ENCODE data around the gene PTGES2. TPM values are rescaled to one million over a fixed set of nuclear protein-coding genes. Genes with fewer than 3 reads are reported as not detected.
A peak's percentile ranks its signal among the peaks of the same experiment; 100 is the strongest.
"Not testable (repeated sequence)": the region's sequence is repeated elsewhere in the genome, so short reads cannot be mapped to it uniquely, and the experiment has no call there.

Gene PTGES2
- total RNA-seq, 2 experiments from 2014 or later, result 43.4 to 43.6 TPM

DNA sequence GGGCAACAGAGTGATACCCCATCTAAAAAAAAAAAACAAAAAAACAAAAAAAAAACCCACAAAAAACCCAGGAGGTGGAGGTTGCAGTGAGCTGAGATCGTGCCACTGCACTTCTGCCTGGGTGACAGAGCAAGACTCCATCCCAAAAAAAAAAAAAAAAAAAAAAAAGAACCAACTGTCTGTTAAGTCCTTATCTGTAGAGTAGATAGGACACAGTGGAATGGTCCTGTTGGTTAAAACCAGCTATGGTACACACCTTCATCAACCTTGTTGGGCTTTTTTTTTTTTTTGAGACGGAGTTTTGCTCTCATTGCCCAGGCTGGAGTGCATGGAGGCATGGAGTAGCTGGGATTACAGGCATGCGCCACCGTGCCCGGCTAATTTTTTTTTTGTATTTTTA lies 47.3 kb downstream of the PTGES2 start:
- no peaks in the 10 kb centered on the region for H3K9me3 Mint-ChIP-seq
- POLR2A ChIA-PET, result interaction anchor here (1.1 kb wide), 1 partner anchor 11 kb away, joined by 3 read pairs; no protein-coding TSS in a partner anchor
- H3K36me3 Mint-ChIP-seq, result peaks cover 17% of the 10 kb centered on the region
- H3K27me3 Mint-ChIP-seq, result no peaks in the 10 kb centered on the region
- no peak for DNase-seq
- no peak overlapping the region for H3K27ac Mint-ChIP-seq
- peaks cover 51% of the 10 kb centered on the region for H3K4me1 Mint-ChIP-seq (ENCODE audit: low read depth)
- intact Hi-C loops (cut with micrococcal nuclease), result no loop called here
- H3K4me3 Mint-ChIP-seq, result no peak overlapping the region
- CTCF ChIA-PET, result interaction anchor here (1.4 kb wide), 1 partner anchor 12 kb away, joined by 5 read pairs; the partner anchor contains the start of genes NAIF1 and SLC25A25

DNA sequence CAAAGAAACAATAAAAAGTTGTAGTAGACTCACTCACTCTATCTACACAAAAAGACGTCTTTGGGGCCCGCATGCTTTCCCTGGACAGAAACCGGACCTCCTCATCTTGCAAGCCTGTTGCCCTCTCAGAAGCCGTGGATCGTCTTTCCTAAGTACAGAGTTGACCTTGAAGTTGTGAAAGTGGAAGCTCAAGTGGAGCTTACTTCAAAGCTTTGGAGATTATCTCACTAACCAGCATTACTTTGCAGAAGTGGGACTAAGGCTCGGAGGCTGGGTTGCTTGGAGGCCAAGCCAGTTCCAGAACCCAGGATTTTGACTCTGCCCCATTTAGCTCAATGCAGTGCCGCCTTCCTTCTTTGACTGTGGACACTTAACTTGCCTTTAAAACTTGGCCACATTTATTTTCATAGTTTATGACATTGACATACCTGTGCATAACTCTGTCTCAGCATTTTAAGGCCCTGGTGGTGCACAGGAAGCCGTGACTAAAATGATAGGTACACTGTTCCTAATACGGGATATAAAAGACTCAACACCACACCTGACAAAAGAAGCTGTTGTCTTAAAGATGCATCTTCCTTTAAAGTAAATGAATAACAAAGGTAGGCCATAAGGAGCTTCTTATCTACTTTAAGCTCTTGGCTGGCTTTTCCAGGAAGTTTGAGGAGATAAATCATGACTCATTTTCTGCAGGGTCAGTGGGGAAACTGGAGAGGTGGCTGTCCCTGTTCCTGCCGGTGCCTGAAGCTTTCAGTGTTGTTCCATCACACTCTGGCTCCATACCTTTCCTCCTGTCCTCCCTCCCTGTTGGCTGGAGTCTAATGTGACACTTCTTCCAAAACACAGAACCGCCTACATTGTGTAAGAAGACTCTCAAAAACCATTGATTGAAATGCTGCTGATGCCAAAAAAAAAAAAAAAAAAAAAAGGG lies 48.8 kb downstream of the PTGES2 start:
- ChIA-PET POLR2A (interaction anchor here (0.9 to 2.5 kb wide), 2 partner anchors 9 to 12 kb away, joined by 4 to 8 read pairs; partner anchors contain the start of genes NAIF1 and SLC25A25), CTCF (interaction anchor here (0.6 to 3.8 kb wide), 11 partner anchors 9 to 137 kb away, joined by 3 to 13 read pairs (median 4); no protein-coding TSS in a partner anchor)
- H3K27ac Mint-ChIP-seq, result peak overlapping the region; percentile 70
- H3K4me1 Mint-ChIP-seq (ENCODE audit: low read depth), result peaks cover 44% of the 10 kb centered on the region
- H3K9me3 Mint-ChIP-seq, result no peaks in the 10 kb centered on the region
- DNase-seq, result no peak
- H3K4me3 Mint-ChIP-seq, result no peak overlapping the region
- intact Hi-C loops (cut with micrococcal nuclease), result no loop called here
- H3K36me3 Mint-ChIP-seq, result peaks cover 15% of the 10 kb centered on the region
- H3K27me3 Mint-ChIP-seq, result no peaks in the 10 kb centered on the region

DNA sequence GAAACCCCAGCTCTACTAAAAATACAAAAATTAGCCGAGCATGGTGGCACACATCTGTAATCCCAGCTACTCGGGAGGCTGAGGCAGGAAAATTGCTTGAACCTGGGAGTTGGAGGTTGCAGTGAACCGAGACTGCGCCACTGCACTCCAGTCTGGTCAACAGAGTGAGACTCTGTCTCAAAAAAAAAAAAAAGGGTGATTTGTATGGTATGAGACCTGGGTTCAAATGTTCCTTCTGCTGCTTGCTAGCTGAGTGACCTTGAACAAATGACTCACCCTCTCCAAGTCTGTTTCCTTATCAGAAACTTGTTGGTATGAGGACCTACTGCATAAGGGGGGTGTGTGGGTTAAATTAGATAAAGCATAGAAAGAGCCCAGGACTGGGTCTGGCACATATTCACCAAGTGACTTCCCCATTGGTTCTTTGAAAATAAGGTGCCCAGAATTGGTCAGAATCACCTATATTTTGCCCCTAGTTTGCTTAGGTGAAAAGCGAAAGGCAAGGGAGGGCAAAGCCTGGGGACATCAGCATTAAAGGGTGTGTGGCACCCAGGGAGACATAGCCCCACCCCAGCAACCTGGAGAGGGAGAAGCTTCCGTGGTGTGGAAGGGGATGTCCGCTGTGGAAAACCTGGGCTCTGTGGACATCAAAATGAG lies 49.6 kb downstream of the PTGES2 start:
- Mint-ChIP-seq H3K4me3 (no peak overlapping the region), H3K27me3 (no peaks in the 10 kb centered on the region), H3K9me3 (no peaks in the 10 kb centered on the region), H3K27ac (peak overlapping the region; percentile 61), H3K36me3 (peaks cover 16% of the 10 kb centered on the region), H3K4me1 (ENCODE audit: low read depth) (peaks cover 50% of the 10 kb centered on the region)
- no peak for DNase-seq
- ChIA-PET POLR2A (interaction anchor here (0.9 to 2.5 kb wide), 2 partner anchors 9 to 11 kb away, joined by 4 to 8 read pairs; partner anchors contain the start of genes NAIF1 and SLC25A25), CTCF (interaction anchor here (0.6 to 3.8 kb wide), 9 partner anchors 10 to 136 kb away, joined by 3 to 13 read pairs (median 6); no protein-coding TSS in a partner anchor)
- intact Hi-C loops (cut with micrococcal nuclease), result no loop called here

DNA sequence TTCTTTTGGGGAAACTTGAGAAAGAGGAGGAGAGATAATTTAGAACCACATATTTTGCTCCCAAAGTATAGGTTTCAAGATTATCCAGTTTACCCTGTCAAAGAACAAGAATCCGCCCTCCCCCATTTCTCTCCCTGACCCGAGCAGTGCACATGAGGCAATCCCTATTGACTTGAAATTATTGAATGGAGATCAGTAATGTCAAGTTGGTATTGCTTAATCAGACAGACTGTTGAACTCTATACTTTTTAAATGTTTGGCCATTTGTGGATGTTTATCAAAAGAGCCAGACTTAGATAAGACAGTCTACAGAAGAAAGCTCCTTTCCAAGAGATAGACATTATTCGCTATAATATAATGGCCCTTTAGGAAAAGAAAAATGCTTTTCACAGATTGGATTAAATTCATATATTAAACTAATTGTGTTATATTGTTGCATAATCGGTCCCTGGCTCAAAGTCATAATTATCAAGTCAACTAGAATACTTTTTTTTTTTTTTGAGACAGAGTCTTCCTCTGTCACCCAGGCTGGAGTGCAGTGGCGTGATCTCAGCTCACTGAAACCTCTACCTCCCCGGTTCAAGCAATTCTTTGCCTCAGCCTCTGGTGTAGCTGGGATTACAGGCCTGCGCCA lies 54.2 kb downstream of the PTGES2 start:
- Mint-ChIP-seq H3K4me1 (ENCODE audit: low read depth) (peaks cover 46% of the 10 kb centered on the region), H3K27me3 (no peaks in the 10 kb centered on the region), H3K4me3 (no peak overlapping the region), H3K27ac (peak overlapping the region; percentile 94), H3K9me3 (no peaks in the 10 kb centered on the region), H3K36me3 (peaks cover 16% of the 10 kb centered on the region)
- CTCF ChIA-PET, result interaction anchor here (0.6 to 3.7 kb wide), 6 partner anchors 11 to 593 kb away, joined by 3 to 15 read pairs (median 8); no protein-coding TSS in a partner anchor
- intact Hi-C loops (cut with micrococcal nuclease), result no loop called here
- DNase-seq, result no peak
- POLR2A ChIA-PET, result interaction anchor here (0.7 to 1.2 kb wide), 3 partner anchors 15 to 47 kb away, joined by 3 to 5 read pairs (median 3); no protein-coding TSS in a partner anchor

- H3K9me3 Mint-ChIP-seq, result no peaks in the 10 kb centered on the region
- peaks cover 11% of the 10 kb centered on the region for H3K36me3 Mint-ChIP-seq
- CTCF ChIA-PET, result interaction anchor here (0.7 to 3.7 kb wide), 8 partner anchors 9 to 601 kb away, joined by 3 to 15 read pairs (median 5); no protein-coding TSS in a partner anchor
- no peaks in the 10 kb centered on the region for H3K27me3 Mint-ChIP-seq
- intact Hi-C loops (cut with micrococcal nuclease), result loop anchor here (1.0 kb wide), 1 partner anchor 22 kb away; no protein-coding TSS in a partner anchor
- peak overlapping the region; percentile 70 for H3K4me3 Mint-ChIP-seq
- POLR2A ChIA-PET, result interaction anchor here (0.8 kb wide), 1 partner anchor 21 kb away, joined by 3 read pairs; no protein-coding TSS in a partner anchor
- peak overlapping the region; percentile 94 for H3K27ac Mint-ChIP-seq
- H3K4me1 Mint-ChIP-seq (ENCODE audit: low read depth), result peaks cover 37% of the 10 kb centered on the region
- peak; percentile 76 for DNase-seq
Observed at GRCh38 chr9:128072144-128073021, 55.1 kb downstream of the PTGES2 start.

DNA sequence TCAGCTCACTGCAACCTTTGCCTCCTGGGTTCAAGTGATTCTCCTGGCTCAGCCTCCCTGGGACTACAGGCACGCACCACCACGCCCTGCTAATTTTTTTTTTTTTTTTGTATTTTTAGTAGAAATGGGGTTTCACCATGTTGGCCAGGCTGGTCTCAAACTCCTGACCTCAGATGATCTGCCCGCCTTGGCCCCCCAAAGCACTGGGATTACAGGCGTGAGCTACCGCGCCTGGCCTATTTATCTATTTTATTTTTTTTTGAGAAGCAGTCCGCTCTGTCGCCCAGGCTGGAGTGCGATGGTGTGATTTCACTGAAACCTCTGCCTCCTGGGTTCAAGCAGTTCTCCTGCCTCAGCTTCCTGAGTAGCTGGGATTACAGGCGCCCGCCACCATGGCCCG lies 56.1 kb downstream of the PTGES2 start:
- Mint-ChIP-seq H3K36me3 (peaks cover 11% of the 10 kb centered on the region), H3K4me3 (peak overlapping the region; percentile 70), H3K27ac (peak overlapping the region; percentile 94), H3K4me1 (ENCODE audit: low read depth) (peaks cover 31% of the 10 kb centered on the region)
- POLR2A ChIA-PET; H3K9me3 Mint-ChIP-seq; intact Hi-C loops (cut with micrococcal nuclease); DNase-seq; H3K27me3 Mint-ChIP-seq: not testable (repeated sequence)
- CTCF ChIA-PET, result interaction anchor here (1.8 to 3.7 kb wide), 4 partner anchors 10 to 128 kb away, joined by 5 to 15 read pairs (median 12); no protein-coding TSS in a partner anchor

DNA sequence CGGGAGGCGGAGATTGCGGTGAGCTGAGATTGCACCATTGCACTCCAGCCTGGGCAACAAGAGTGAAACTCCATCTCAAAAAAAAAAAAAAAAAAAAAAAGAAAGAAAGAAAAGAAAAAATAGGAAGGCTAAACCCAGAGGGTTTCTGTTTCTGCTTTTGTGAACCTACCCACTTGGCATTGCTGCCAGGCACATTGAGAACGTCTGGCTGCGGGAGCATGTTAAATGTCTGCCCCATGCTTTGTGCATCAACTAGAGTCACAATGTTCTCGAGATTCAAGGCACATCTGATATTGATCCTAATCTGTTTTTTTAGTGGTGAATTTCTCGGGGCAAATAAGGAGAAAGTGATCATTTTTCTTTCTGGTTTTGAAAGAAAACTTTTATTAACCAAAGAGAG lies 56.7 kb downstream of the PTGES2 start:
- Mint-ChIP-seq H3K27ac (peak overlapping the region; percentile 94), H3K27me3 (no peaks in the 10 kb centered on the region), H3K4me1 (ENCODE audit: low read depth) (peaks cover 37% of the 10 kb centered on the region), H3K4me3 (peak overlapping the region; percentile 62), H3K9me3 (no peaks in the 10 kb centered on the region), H3K36me3 (peaks cover 11% of the 10 kb centered on the region)
- POLR2A ChIA-PET, result no interaction called here
- CTCF ChIA-PET, result interaction anchor here (2.2 to 3.7 kb wide), 2 partner anchors 46 to 128 kb away, joined by 11 to 14 read pairs; no protein-coding TSS in a partner anchor
- no peak for DNase-seq
- intact Hi-C loops (cut with micrococcal nuclease), result no loop called here

Other genes with a start within 250 kb of the PTGES2 start
- 10 to 100 TPM; 50.1 to 53.8 TPM for gene ST6GALNAC6, start 228.1 kb downstream of the PTGES2 start, total RNA-seq
- 10 to 100 TPM; 21.2 to 23.5 TPM for gene ST6GALNAC4, start 210.7 kb downstream of the PTGES2 start, total RNA-seq
- 1 to 10 TPM in 1 of 2 experiments, under 1 TPM in 1; 0.94 to 2.9 TPM for gene PIP5KL1, start 197.0 kb downstream of the PTGES2 start, total RNA-seq
- gene DPM2, start 189.9 kb downstream of the PTGES2 start, total RNA-seq, result 10 to 100 TPM; 41.5 to 42.0 TPM
- gene EEIG1, start 146.7 kb downstream of the PTGES2 start, total RNA-seq, result 10 to 100 TPM; 50.7 to 58.0 TPM
- 10 to 100 TPM; 10.2 to 14.5 TPM for gene NAIF1, start 60.4 kb downstream of the PTGES2 start, total RNA-seq
- 10 to 100 TPM; 17.1 to 17.3 TPM for gene SLC25A25, start 59.5 kb downstream of the PTGES2 start, total RNA-seq
- gene LCN2, start 21.7 kb upstream of the PTGES2 start, total RNA-seq, result not detected
- gene BBLN, start 32.5 kb upstream of the PTGES2 start, total RNA-seq, result 10 to 100 TPM; 86.9 to 90.1 TPM
- 100 to 1,000 TPM in 1 of 2 experiments, 10 to 100 TPM in 1; 95.4 to 105 TPM for gene CIZ1, start 63.8 kb upstream of the PTGES2 start, total RNA-seq
- 1 to 10 TPM in 1 of 2 experiments, under 1 TPM in 1; 0.63 to 1.1 TPM for gene DNM1, start 75.7 kb upstream of the PTGES2 start, total RNA-seq
- 10 to 100 TPM; 34.4 to 42.9 TPM for gene GOLGA2, start 148.3 kb upstream of the PTGES2 start, total RNA-seq
- gene SWI5, start 148.5 kb upstream of the PTGES2 start, total RNA-seq, result 10 to 100 TPM; 15.2 to 15.5 TPM
- gene TRUB2, start 194.7 kb upstream of the PTGES2 start, total RNA-seq, result 10 to 100 TPM; 27.2 to 27.4 TPM
- 10 to 100 TPM; 33.0 to 35.5 TPM for gene COQ4, start 195.1 kb upstream of the PTGES2 start, total RNA-seq
- gene SLC27A4, start 212.8 kb upstream of the PTGES2 start, total RNA-seq, result 10 to 100 TPM; 12.6 to 14.1 TPM
- gene URM1, start 243.6 kb upstream of the PTGES2 start, total RNA-seq, result 10 to 100 TPM; 45.9 to 50.0 TPM